Colonic mucosa (tissue), 4 donors: Measurements from ENCODE around the gene RHOU. TPM values are rescaled to one million over a fixed set of nuclear protein-coding genes. Genes with fewer than 3 reads are reported as not detected.

ENCODE experiments used
- DNase-seq: peaks from one replicate; pipeline ENCODE4 v3.0.0-alpha.2; 2020
- H3K27ac ChIP-seq: fragments of 200-600 bp; one replicate; pipeline ENCODE4 v1.8.0; 2021
- H3K27me3 ChIP-seq: fragments of 200-600 bp; one replicate; pipeline ENCODE4 v1.8.0; 2021
- H3K36me3 ChIP-seq: fragments of 200-600 bp; one replicate; pipeline ENCODE4 v1.8.0; 2021
- H3K4me1 ChIP-seq: fragments of 200-600 bp; one replicate; pipeline ENCODE4 v1.8.0; 2021; ENCODE audit warnings: mild to moderate bottlenecking
- H3K4me3 ChIP-seq: fragments of 200-600 bp; one replicate; pipeline ENCODE4 v1.8.0; 2021
- H3K9ac ChIP-seq, 2 donors: one replicate each; pipeline ENCODE4 v1.7.0; 2013; ENCODE audit warnings: control low read depth in 2 of 2, low read depth in 2 of 2, low read length in 2 of 2
- H3K9me3 ChIP-seq: fragments of 200-600 bp; one replicate; pipeline ENCODE4 v1.8.0; 2021
- CTCF ChIP-seq: fragments of 200-600 bp; IDR thresholded peaks from one replicate; pipeline ENCODE4 v1.8.0; 2022; ENCODE audit warnings: antibody characterized with exemption, mild to moderate bottlenecking
- intact Hi-C: fragments of 100-400 bp; cut with DNase I; formaldehyde crosslinking; loops from one replicate; pipeline ENCODE4 v1.14.1; 2022
- total RNA-seq, 2 donors: library from RNA; stranded (reverse); fragmentation: NEBNext Ultra II Directional in 1 of 2; extraction: Animal tissue kit (Norgen Biotek cat#: 25700) in 1 of 2; gene quantifications; one replicate each; pipeline ENCODE4 v1.2.1, GENCODE V29; 2021
- donor health status: healthy.
- donor health status: DM: no; HTN: no; CAD: no.
- donor health status: DM: no; HTN: no; CAD: no.

RHOU gene
- total RNA-seq, 2 donors from 2014 or later, result 13.3 to 24.3 TPM

- TF ChIP-seq CTCF, result no peak
- intact Hi-C loops, result no loop called here
- Histone ChIP-seq H3K9ac (no peak overlapping the region), H3K4me3 (no peak overlapping the region), H3K27me3 (no peaks in the 10 kb centered on the region), H3K4me1 (no peaks in the 10 kb centered on the region), H3K27ac (no peak overlapping the region), H3K9me3 (no peaks in the 10 kb centered on the region), H3K36me3 (no peaks in the 10 kb centered on the region)
- DNase-seq, result no peak
Measured at GRCh38 chr1:228794173-228794572, 58.9 kb downstream of the RHOU start.

- intact Hi-C loops, result no loop called here
- DNase-seq, result no peak
- H3K27me3 ChIP-seq, result no peaks in the 10 kb centered on the region
- no peak overlapping the region for H3K4me3 ChIP-seq
- no peak overlapping the region for H3K27ac ChIP-seq
- TF ChIP-seq CTCF, result no peak
- no peaks in the 10 kb centered on the region for H3K36me3 ChIP-seq
- no peak overlapping the region for H3K9ac ChIP-seq
- H3K4me1 ChIP-seq, result no peaks in the 10 kb centered on the region
- H3K9me3 ChIP-seq, result no peaks in the 10 kb centered on the region
Measured at GRCh38 chr1:228794810-228795209, 59.5 kb downstream of the RHOU start.

GRCh38 chr1:228795596-228795995 is 60.3 kb downstream of the RHOU start:
- no peak overlapping the region for H3K9ac ChIP-seq
- DNase-seq, result no peak
- no peak for TF ChIP-seq CTCF
- H3K36me3 ChIP-seq, result no peaks in the 10 kb centered on the region
- no peak overlapping the region for H3K4me3 ChIP-seq
- intact Hi-C loops, result no loop called here
- no peaks in the 10 kb centered on the region for H3K9me3 ChIP-seq
- H3K27ac ChIP-seq, result no peak overlapping the region
- no peaks in the 10 kb centered on the region for H3K4me1 ChIP-seq
- no peaks in the 10 kb centered on the region for H3K27me3 ChIP-seq

Other genes with a start within 250 kb of the RHOU start
- gene RNF187, start 248.1 kb upstream of the RHOU start, total RNA-seq, result 10 to 100 TPM; 84.5 to 97.5 TPM